HG02642 (cell line): ENCODE data around the gene LCK.
A peak's percentile ranks its signal among the peaks of the same experiment; 100 is the strongest.
"Not testable (repeated sequence)": the region's sequence is repeated elsewhere in the genome, so short reads cannot be mapped to it uniquely, and the experiment has no call there.

Experiments used
- ATAC-seq: cut with Tn5 transposase; IDR thresholded peaks from one replicate; pipeline ENCODE4 v1.9.1; 2021; ENCODE audit warnings: mild to moderate bottlenecking; ENCODE audit not compliant: unreplicated experiment, poor library complexity

The LCK gene

DNA sequence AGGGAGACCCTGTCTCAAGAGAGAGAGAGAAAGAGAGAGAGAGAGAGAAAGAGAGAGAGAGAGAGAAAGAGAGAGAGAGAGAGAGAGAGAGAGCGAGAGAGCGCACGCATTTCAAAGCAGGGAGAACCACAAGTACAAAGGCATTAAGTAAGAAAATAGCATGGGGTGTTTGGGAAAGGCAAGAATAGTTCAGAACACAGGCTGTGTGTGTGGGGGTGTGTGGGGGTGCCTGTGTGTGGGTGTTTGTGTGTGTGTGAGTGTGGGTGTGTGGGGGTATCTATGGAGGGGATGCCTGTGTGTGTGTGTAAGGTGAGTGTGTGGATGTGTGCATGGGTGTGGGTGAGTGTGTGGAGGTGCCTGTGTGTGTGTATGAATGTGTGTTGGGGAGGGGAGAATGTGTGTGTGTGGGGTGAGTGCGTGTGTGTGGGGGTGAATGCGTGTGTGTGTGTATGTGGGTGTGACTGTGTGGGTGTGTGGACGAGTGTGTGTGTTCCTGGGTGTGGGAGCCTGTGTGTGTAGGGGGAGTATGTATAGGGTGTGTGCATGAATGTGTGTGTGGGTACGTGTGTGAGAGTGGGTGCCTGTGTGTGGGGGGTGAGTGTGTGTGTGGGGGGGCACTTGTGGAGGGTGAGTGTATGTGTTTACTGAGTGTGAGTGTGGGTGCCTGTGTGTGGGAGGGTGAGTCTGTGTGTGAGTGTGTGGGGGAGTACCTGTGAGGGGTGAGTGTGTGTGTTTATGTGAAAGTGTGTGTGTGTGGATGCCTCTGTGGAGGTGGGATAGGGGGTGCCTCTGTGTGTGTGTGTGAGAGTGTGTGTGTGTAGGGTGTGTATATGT, 21.7 kb downstream of the LCK start:
- no peak for ATAC-seq

DNA sequence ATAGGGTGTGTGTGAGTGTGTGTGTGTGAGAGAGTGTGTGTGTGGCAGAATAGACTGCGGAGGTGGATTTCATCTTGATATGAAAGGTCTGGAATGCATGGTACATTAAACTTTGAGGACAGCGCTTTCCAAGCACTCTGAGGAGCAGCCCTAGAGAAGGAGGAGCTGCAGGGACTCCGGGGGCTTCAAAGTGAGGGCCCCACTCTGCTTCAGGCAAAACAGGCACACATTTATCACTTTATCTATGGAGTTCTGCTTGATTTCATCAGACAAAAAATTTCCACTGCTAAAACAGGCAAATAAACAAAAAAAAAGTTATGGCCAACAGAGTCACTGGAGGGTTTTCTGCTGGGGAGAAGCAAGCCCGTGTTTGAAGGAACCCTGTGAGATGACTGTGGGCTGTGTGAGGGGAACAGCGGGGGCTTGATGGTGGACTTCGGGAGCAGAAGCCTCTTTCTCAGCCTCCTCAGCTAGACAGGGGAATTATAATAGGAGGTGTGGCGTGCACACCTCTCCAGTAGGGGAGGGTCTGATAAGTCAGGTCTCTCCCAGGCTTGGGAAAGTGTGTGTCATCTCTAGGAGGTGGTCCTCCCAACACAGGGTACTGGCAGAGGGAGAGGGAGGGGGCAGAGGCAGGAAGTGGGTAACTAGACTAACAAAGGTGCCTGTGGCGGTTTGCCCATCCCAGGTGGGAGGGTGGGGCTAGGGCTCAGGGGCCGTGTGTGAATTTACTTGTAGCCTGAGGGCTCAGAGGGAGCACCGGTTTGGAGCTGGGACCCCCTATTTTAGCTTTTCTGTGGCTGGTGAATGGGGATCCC, 22.5 kb downstream of the LCK start:
- no peak for ATAC-seq

DNA sequence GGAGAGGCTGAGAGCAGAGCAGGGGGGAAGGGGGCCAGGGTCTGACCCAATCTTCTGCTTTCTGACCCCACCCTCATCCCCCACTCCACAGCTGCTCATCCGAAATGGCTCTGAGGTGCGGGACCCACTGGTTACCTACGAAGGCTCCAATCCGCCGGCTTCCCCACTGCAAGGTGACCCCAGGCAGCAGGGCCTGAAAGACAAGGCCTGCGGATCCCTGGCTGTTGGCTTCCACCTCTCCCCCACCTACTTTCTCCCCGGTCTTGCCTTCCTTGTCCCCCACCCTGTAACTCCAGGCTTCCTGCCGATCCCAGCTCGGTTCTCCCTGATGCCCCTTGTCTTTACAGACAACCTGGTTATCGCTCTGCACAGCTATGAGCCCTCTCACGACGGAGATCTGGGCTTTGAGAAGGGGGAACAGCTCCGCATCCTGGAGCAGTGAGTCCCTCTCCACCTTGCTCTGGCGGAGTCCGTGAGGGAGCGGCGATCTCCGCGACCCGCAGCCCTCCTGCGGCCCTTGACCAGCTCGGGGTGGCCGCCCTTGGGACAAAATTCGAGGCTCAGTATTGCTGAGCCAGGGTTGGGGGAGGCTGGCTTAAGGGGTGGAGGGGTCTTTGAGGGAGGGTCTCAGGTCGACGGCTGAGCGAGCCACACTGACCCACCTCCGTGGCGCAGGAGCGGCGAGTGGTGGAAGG, 23.7 kb downstream of the LCK start:
- no peak for ATAC-seq

DNA sequence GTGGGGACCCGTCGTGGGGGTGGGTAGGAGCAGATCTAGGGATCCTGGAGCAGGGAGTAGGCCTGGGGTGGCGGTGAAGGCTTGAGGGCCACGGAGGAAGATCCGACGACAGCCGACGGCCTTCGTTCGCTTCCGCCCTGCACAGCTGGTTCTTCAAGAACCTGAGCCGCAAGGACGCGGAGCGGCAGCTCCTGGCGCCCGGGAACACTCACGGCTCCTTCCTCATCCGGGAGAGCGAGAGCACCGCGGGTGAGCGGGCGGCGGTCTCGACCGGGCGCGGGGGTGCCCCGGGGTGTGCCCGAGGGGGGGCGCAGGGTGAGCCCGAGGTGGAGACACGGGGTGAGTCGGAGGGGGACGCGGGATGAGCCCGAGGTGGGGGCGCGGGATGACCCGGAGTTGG, 24.4 kb downstream of the LCK start:
- ATAC-seq, result no peak

DNA sequence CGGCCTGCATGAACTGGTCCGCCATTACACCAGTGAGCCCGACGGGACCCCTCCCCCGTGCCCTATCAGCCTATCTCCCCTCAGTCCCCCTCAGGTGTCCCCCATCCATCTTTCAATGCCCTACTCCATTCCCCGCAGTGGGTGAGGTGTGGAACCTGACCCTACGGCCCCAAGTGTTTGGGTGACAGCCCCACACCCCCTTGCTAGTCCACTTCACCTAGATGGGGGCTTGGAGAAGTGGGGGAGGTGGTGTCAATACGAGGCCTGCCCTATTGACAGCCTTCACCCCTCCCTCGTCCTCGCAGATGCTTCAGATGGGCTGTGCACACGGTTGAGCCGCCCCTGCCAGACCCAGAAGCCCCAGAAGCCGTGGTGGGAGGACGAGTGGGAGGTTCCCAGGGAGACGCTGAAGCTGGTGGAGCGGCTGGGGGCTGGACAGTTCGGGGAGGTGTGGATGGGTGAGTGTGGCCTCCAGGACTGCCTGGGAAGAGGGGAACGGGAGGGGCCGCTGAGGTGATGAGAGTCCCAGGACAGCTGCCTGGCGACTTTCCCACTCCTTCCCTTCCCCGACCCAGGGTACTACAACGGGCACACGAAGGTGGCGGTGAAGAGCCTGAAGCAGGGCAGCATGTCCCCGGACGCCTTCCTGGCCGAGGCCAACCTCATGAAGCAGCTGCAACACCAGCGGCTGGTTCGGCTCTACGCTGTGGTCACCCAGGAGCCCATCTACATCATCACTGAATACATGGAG, 25.1 kb downstream of the LCK start:
- no peak for ATAC-seq

DNA sequence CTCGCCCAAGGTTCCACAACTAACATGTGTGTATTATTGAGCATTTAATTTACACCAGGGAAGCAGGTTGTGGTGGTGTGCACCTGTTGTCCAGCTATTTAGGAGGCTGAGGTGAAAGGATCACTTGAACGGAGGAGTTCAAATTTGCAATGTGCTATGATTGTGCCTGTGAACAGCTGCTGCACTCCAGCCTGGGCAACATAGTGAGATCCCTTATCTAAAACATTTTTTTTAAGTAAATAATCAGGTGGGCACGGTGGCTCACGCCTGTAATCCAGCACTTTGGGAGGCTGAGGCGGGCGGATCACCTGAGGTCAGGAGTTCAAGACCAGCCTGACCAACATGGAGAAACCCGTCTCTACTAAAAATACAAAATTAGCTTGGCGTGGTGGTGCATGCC, 33.7 kb downstream of the LCK start:
- ATAC-seq, result not testable (repeated sequence)

DNA sequence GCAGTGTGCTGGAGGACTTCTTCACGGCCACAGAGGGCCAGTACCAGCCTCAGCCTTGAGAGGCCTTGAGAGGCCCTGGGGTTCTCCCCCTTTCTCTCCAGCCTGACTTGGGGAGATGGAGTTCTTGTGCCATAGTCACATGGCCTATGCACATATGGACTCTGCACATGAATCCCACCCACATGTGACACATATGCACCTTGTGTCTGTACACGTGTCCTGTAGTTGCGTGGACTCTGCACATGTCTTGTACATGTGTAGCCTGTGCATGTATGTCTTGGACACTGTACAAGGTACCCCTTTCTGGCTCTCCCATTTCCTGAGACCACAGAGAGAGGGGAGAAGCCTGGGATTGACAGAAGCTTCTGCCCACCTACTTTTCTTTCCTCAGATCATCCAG, 34.6 kb downstream of the LCK start:
- no peak for ATAC-seq

DNA sequence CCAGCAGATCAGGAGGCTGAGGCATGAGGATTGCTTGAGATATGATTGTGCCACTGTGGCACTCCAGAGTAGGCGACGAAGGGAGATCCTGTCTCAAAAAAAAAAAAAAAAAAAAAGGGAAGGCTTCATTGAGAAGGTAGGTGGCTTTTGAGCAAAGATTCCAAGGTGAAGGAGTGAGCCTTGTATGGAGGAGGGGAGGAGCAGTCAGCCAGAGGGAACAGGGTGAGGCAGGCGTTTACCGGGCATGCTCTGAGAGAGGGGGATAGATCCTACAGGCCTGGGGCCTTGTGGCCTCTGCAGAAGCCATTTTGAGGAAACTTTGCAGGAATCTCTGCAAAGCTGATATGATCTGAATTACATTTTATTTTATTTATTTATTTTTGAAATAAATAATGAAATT, 35.7 kb downstream of the LCK start:
- ATAC-seq, result no peak

DNA sequence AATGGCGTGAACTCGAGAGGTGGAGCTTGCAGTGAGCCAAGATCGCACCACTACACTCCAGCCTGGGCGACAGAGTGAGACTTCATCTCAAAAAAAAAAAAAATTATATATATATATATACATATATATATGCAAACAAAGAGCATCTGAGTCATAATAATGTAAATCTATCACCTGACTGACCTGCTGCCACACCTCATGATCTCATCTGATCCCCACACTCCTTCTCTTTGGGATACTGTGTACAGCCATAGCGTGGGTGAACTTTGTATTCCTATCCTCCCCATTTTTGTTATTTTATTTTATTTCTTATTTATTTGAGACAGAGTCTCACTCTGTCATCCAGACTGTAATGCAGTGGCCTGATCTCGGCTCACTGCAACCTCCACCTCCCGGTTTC, 38.2 kb downstream of the LCK start:
- no peak for ATAC-seq

DNA sequence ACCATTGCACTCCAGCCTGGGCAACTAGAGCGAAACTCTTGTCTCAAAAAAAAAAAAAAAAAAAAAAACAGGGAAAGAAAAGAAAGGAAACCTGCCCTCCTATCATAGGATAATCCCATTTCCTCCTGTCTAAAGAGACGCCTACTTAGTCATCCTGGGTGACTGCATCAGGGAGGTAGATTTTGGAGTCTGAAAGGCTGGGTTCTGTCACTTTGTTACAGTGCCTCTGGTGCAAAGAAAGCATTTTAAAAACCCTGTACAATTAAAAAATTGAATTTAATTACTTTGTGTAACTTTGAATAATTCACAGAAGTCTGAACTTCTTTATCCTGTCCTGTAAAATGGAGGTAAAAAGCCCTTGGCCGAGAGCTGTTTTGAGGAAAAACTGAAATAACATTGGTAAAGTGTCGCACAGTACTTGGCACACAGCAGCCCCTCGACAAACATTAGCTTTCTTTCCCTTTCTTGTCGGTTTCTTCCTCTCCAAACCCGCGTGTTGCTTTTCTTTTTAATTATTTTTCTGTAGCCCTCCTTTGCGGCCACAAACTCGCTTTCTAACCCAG, 40.2 kb downstream of the LCK start:
- ATAC-seq, result no peak

DNA sequence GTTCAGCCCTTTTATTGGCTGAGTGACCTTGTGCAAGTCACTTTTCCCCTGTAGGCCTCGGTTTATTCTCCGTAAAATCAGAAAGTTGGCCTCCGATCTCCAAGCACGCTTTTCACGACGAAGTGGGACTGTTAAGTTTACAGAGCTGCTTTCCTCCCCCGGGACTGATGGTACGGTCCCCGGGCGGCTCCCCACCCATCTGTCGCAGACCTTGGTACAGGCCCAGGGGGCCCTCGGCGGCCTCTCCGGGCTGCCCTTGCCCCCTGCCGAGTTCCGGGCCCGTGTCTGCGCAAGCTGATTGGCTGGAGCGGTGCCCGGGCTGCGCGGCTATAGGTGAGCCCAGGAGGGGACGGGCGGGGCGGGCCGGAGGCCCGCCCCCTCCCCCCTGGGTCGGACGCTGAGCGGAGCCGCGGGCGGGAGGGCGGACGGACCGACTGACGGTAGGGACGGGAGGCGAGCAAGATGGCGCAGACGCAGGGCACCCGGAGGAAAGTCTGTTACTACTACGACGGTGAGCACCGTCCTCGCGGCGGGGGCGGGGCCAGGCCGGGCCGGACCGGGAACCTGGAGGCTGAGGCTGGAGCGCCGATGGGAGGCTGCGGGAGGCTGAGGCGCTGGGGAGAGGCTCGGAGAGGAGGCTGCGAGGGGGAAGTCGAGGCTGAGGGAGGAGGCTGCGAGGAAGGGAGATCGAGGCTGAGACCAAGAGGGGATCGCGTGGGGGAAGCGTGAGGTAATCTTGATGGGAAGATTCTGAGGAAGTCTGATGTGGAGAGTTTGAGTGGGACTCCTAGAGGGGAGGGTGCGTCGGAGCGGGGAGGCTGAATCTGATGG, 40.9 kb downstream of the LCK start, which contains the start of gene HDAC1:
Gene HDAC1, plus strand, starts transcription at position 376 of the 831 bp plus-strand sequence. Its CDS starts 87 bp downstream, at position 463.
- ATAC-seq, result peak; percentile 95

DNA sequence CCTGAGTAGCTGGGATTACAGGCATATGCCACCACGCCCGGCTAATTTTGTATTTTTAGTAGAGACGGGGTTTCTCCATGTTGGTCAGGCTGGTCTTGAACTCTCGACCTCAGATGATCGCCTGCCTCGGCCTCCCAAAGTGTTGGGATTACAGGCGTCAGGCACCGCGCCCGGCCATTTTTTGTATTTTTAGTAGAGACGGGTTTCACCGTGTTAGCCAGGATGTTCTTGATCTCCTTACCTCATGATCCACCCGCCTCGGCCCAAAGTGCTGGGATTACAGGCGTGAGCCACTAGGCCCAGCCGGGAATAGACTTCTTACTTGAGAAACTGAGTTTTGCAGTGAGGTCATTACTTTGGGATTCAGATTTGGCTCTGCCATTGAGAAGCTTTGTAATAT, 47.1 kb downstream of the LCK start:
- ATAC-seq, result not testable (repeated sequence)

DNA sequence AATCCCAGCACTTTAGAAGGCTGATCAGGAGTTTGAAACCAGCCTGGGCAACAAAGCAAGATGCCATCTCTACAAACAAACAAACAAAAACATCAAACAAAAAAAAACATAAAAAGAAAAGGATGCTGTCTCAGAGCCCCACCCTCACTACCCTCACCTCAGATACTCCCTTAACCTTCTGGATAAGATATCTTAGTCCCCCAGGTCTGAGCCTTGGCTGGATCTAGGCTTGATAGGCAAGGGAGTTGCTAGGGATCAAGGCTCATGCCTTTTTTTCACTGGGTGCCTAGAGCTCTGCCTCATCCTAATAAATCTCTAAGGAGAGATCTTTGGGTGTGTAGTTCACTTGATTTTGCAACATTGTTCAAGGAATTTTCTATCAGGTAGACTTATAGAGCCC, 48.3 kb downstream of the LCK start:
- ATAC-seq, result no peak

DNA sequence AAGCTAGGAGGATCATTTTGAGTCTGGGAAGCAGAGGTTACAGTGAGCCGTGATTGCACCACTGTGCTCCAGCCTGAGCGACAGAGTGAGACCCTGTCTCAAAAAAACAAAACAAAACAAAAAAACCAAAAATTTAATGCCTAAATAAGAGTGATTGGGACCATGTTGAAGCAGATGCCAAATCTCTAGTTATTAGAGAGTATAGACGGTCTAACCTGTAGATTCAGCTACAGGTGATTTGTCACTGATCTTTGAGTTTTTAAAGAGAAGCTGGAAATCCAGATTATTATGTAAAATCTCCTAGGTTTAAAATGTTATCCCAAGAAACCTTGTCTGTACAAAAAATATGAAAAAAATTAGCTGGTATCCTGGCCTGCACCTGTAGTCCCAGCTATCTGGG, 52.3 kb downstream of the LCK start:
- ATAC-seq, result no peak

DNA sequence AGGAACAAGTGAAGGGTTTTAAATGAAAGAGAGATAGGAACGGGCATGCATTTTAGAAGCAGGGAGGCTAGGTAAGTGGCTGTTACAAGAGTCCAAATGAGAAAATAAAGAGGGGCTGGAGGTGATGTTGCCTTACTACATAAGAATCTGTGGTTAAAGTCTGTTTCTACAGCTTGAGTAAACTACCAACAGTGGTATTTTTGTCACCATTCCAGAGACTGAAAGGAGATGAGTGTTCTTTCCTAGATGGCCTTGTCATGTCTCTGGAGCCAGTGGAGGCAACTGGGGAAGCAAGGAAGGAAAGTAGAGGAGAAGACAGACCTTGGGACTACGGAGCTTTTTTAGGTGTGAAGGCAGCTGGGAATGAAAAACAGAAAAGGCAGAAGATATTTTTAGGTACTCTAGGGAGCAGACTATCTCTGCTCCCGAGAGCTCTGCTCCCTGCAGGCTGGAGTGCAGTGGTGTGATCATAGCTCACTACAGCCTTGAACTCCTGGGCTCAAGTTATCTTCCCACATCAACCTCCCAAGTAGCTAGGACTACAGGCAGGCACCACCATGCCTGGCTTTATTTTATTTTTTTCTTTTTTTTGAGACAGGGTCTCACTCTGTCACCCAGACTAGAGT, 53.0 kb downstream of the LCK start:
- ATAC-seq, result no peak

DNA sequence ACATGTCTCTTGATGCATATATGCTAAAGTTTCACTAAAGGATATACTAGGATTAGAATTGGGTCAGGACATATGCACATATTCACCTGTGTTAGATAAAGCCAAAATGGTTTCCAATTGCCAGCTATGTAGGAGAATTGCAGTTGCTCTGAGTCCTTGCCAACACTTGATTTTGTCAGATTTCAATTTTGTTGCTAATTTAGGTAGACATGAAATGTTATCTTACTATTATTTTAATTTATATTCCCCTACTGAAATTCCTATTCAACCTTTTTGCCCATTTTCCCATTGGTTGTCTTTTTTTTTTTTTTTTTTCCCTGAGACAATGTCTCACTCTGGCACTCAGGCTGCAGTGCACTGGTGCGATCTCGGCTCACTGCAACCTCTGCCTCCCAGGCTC, 54.2 kb downstream of the LCK start:
- ATAC-seq, result no peak

DNA sequence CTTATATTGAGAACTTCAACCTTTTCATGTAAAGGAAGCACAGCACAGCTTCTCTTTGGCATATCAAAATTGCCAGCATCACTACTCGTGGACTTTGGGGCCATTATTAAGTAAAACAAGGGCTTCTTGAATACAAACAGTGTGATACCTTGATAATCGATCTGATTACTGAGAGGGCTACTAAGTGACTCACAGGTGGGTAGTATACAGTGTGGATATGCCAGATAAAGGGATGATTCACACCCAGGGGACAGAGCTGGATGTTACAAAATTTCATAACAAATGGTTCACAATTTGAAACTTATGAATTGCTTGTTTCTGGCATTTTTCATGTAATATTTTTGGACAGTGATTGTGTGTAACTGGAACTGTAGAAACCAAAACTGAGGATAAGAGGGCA, 56.3 kb downstream of the LCK start:
- ATAC-seq, result no peak

DNA sequence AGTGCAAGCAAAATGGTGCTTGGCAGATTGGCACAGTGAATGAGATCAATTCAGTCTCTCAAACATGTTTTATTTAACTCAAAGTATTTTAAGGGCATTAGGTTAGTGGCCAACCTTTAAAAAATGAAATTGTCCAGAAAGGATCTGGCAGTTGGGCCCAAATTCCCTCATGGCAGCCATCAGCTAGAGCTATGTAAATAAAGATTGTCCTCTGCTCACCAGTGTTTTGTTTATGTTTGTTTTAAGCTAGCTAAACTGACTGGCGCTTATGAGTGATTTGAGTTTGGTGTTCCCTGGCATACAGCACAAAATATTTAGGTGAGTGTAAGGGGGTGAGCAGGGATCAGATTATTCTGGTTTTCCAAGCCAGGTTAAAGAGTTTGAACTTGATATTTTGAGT, 58.9 kb downstream of the LCK start:
- ATAC-seq, result no peak
